Naive thymus-derived CD4-positive, alpha-beta T cell (primary cell): ENCODE results near the gene RGS9. TPM values are rescaled to one million over a fixed set of nuclear protein-coding genes. Genes with fewer than 3 reads are reported as not detected.

Experiments used
- ATAC-seq: fragments of 150-1000 bp; cut with Tn5 transposase; 2 replicates; pipeline ENCODE4 v1.10.0; 2021; ENCODE audit warnings: mild to moderate bottlenecking, moderate library complexity
- CTCF ChIA-PET: fragments of 350-600 bp; sonication (Branson Sonifier 250); formaldehyde crosslinking; loops from one replicate; lab custom pipeline; 2021; ENCODE audit warnings: antibody characterized with exemption; lab: Charles Lee
- POLR2A ChIA-PET: fragments of 350-600 bp; sonication (Branson Sonifier 250); formaldehyde crosslinking; loops from one replicate; lab custom pipeline; 2021; ENCODE audit warnings: antibody characterized with exemption, inconsistent platforms; lab: Charles Lee
- DNase-seq, 9 donors: peaks; one replicate each; pipeline versions ENCODE4 v3.0.0 to v3.0.0-alpha.2; 2020 to 2022; ENCODE audit warnings: mixed read lengths in 1 of 9
- H3K27ac ChIP-seq: one replicate; pipeline ENCODE4 v1.7.0; 2013; ENCODE audit warnings: mild to moderate bottlenecking, low read depth, low read length, moderate library complexity
- H3K27me3 ChIP-seq, 2 donors: one replicate each; pipeline ENCODE4 v1.7.0; 2013; ENCODE audit warnings: low read length in 2 of 2, mild to moderate bottlenecking in 2 of 2, moderate library complexity in 2 of 2; ENCODE audit not compliant: control insufficient read depth in 2 of 2, insufficient read depth in 2 of 2
- H3K36me3 ChIP-seq, 3 experiments: 1 replicate in 2 of 3; 2 replicates in 1 of 3; pipeline ENCODE4 v1.7.0; 2013; ENCODE audit warnings: low read length in 3 of 3, mild to moderate bottlenecking in 3 of 3, moderate library complexity in 1 of 3; ENCODE audit not compliant: insufficient read depth in 3 of 3, control insufficient read depth in 2 of 3
- H3K4me1 ChIP-seq, 2 donors: one replicate each; pipeline ENCODE4 v1.7.0; 2013; ENCODE audit warnings: low read length in 2 of 2, mild to moderate bottlenecking in 2 of 2, moderate library complexity in 1 of 2; ENCODE audit not compliant: control insufficient read depth in 2 of 2, insufficient read depth in 2 of 2
- H3K4me3 ChIP-seq: 2 replicates; pipeline ENCODE4 v1.7.0; 2013; ENCODE audit warnings: mild to moderate bottlenecking, low read length
- H3K9me3 ChIP-seq, 3 experiments: 1 replicate in 2 of 3; 2 replicates in 1 of 3; pipeline ENCODE4 v1.7.0; 2013; ENCODE audit warnings: low read length in 3 of 3; ENCODE audit not compliant: control insufficient read depth in 2 of 3
- H3K27ac Mint-ChIP-seq, 9 donors: one replicate each; pipeline ENCODE4 v1.8.0; 2020 to 2022; ENCODE audit warnings: mixed read lengths in 9 of 9, mild to moderate bottlenecking in 8 of 9, moderate library complexity in 5 of 9, inconsistent platforms in 2 of 9
- H3K27me3 Mint-ChIP-seq, 5 donors: one replicate each; pipeline ENCODE4 v1.8.0; 2021 to 2022; ENCODE audit warnings: mixed read lengths in 5 of 5, mild to moderate bottlenecking in 1 of 5
- H3K36me3 Mint-ChIP-seq, 5 donors: one replicate each; pipeline ENCODE4 v1.8.0; 2020 to 2022; ENCODE audit warnings: mixed read lengths in 5 of 5, mild to moderate bottlenecking in 3 of 5, inconsistent platforms in 1 of 5
- H3K4me1 Mint-ChIP-seq, 7 donors: one replicate each; pipeline ENCODE4 v1.8.0; 2020 to 2022; ENCODE audit warnings: mixed read lengths in 7 of 7, mild to moderate bottlenecking in 3 of 7, inconsistent platforms in 1 of 7
- H3K4me3 Mint-ChIP-seq, 10 donors: one replicate each; pipeline ENCODE4 v1.8.0; 2020 to 2022; ENCODE audit warnings: mild to moderate bottlenecking in 10 of 10, mixed read lengths in 10 of 10, moderate library complexity in 6 of 10, inconsistent platforms in 2 of 10
- H3K9me3 Mint-ChIP-seq, 11 donors: one replicate each; pipeline ENCODE4 v1.8.0; 2020 to 2022; ENCODE audit warnings: mixed read lengths in 11 of 11, mild to moderate bottlenecking in 4 of 11, inconsistent platforms in 1 of 11, moderate library complexity in 1 of 11
- intact Hi-C, 2 donors: fragments of 100-400 bp; cut with micrococcal nuclease; formaldehyde crosslinking; loops; one replicate each; pipeline ENCODE4 v1.15.1; 2023
- polyA plus RNA-seq, 2 donors: library from polyadenylated mRNA; unstranded; fragments of 300-500 nt; fragmentation: Illumina TruSeq; gene quantifications; one replicate each; pipeline ENCODE4 v1.2.3, GENCODE V29; 2021
- total RNA-seq, 6 experiments: library from RNA in 5 of 6; stranded (reverse) in 5 of 6; gene quantifications; 1 replicate in 5 of 6; 2 replicates in 1 of 6; pipeline ENCODE4 v1.2.3 and lab custom pipeline; 2021 to 2026

The RGS9 gene
- total and polyA plus RNA-seq, 7 experiments from 2014 or later = 0.32 to 3.9 (median 0.81) TPM; not detected in 2

GRCh38 chr17:65236321-65236720, 99.2 kb downstream of the RGS9 start:
- Mint-ChIP-seq H3K4me1 (peaks cover 0 to 12% (median 0%) of the 10 kb centered on the region in 7 donors), H3K36me3 (no peaks in the 10 kb centered on the region), H3K9me3 (peaks cover 0 to 7% (median 0%) of the 10 kb centered on the region in 11 donors), H3K27ac (no peak overlapping the region), H3K27me3 (peaks cover 0 to 36% (median 5%) of the 10 kb centered on the region in 5 donors), H3K4me3 (no peak overlapping the region)
- intact Hi-C loops = loop anchor here in 1 of 2 donors (10.0 kb wide), 1 partner anchor 758 kb away; no protein-coding TSS in a partner anchor
- ATAC-seq = no peak
- POLR2A ChIA-PET = no interaction called here
- H3K36me3 ChIP-seq = no peaks in the 10 kb centered on the region
- no peaks in the 10 kb centered on the region for H3K9me3 ChIP-seq
- H3K4me1 ChIP-seq = no peaks in the 10 kb centered on the region
- H3K27me3 ChIP-seq = no peaks in the 10 kb centered on the region
- no peak overlapping the region for H3K4me3 ChIP-seq
- DNase-seq = no peak
- no peak overlapping the region for H3K27ac ChIP-seq
- CTCF ChIA-PET = no interaction called here

GRCh38 chr17:65243838-65244625, 106.9 kb downstream of the RGS9 start:
- no peaks in the 10 kb centered on the region for H3K36me3 ChIP-seq
- ATAC-seq = no peak

GRCh38 chr17:65246252-65246651, 109.1 kb downstream of the RGS9 start:
- Mint-ChIP-seq H3K4me1 (peaks cover 0 to 13% (median 3%) of the 10 kb centered on the region in 7 donors), H3K9me3 (peaks cover 0 to 5% (median 0%) of the 10 kb centered on the region in 11 donors), H3K27me3 (peaks cover 11 to 30% (median 18%) of the 10 kb centered on the region in 5 donors), H3K36me3 (no peaks in the 10 kb centered on the region), H3K4me3 (no peak overlapping the region), H3K27ac (no peak overlapping the region)
- Histone ChIP-seq H3K9me3 (no peaks in the 10 kb centered on the region), H3K4me1 (no peaks in the 10 kb centered on the region), H3K27me3 (no peaks in the 10 kb centered on the region), H3K4me3 (no peak overlapping the region), H3K27ac (no peak overlapping the region), H3K36me3 (no peaks in the 10 kb centered on the region)
- ATAC-seq = no peak
- no peak for DNase-seq
- ChIA-PET CTCF (no interaction called here), POLR2A (no interaction called here)
- intact Hi-C loops = no loop called here

More at GRCh38 chr17:65243838-65244625, 106.9 kb downstream of the RGS9 start:
- H3K4me1 ChIP-seq = no peaks in the 10 kb centered on the region
- Mint-ChIP-seq H3K36me3 (no peaks in the 10 kb centered on the region), H3K4me1 (peaks cover 0 to 13% (median 3%) of the 10 kb centered on the region in 7 donors), H3K27ac (no peak overlapping the region), H3K4me3 (no peak overlapping the region), H3K9me3 (peaks cover 0 to 3% (median 0%) of the 10 kb centered on the region in 11 donors), H3K27me3 (peaks cover 0 to 19% (median 9%) of the 10 kb centered on the region in 5 donors)
- H3K4me3 ChIP-seq = no peak overlapping the region
- DNase-seq = no peak
- ChIA-PET CTCF (interaction anchor here (0.6 kb wide), 1 partner anchor 551 kb away, joined by 3 read pairs; no protein-coding TSS in a partner anchor), POLR2A (no interaction called here)
- intact Hi-C loops = no loop called here
- H3K27ac ChIP-seq = no peak overlapping the region
- no peaks in the 10 kb centered on the region for H3K9me3 ChIP-seq
- no peaks in the 10 kb centered on the region for H3K27me3 ChIP-seq

GRCh38 chr17:65249774-65250173, 112.6 kb downstream of the RGS9 start:
- ChIA-PET POLR2A (no interaction called here), CTCF (no interaction called here)
- Histone ChIP-seq H3K36me3 (no peaks in the 10 kb centered on the region), H3K9me3 (peaks cover 0 to 4% (median 0%) of the 10 kb centered on the region in 3 experiments), H3K4me3 (no peak overlapping the region), H3K27me3 (no peaks in the 10 kb centered on the region), H3K27ac (no peak overlapping the region), H3K4me1 (no peaks in the 10 kb centered on the region)
- no peak overlapping the region for H3K4me3 Mint-ChIP-seq
- H3K36me3 Mint-ChIP-seq = peaks cover 0 to 7% (median 0%) of the 10 kb centered on the region in 5 donors
- DNase-seq (no peak), ATAC-seq (no peak)
- H3K4me1 Mint-ChIP-seq = peaks cover 0 to 4% (median 0%) of the 10 kb centered on the region in 7 donors
- H3K9me3 Mint-ChIP-seq = peaks cover 0 to 11% (median 3%) of the 10 kb centered on the region in 11 donors
- intact Hi-C loops = no loop called here
- peaks cover 23 to 48% (median 27%) of the 10 kb centered on the region in 5 donors for H3K27me3 Mint-ChIP-seq
- no peak overlapping the region for H3K27ac Mint-ChIP-seq

GRCh38 chr17:65254166-65254565, 117.0 kb downstream of the RGS9 start:
- no peak overlapping the region for H3K4me3 ChIP-seq
- POLR2A ChIA-PET = no interaction called here
- H3K27ac ChIP-seq = no peak overlapping the region
- H3K36me3 Mint-ChIP-seq = peaks cover 0 to 8% (median 7%) of the 10 kb centered on the region in 5 donors
- intact Hi-C loops = no loop called here
- no peak for DNase-seq
- H3K4me1 Mint-ChIP-seq = no peaks in the 10 kb centered on the region
- H3K27ac Mint-ChIP-seq = no peak overlapping the region
- peaks cover 16 to 46% (median 29%) of the 10 kb centered on the region in 5 donors for H3K27me3 Mint-ChIP-seq
- no peaks in the 10 kb centered on the region for H3K36me3 ChIP-seq
- ATAC-seq = no peak
- H3K27me3 ChIP-seq = no peaks in the 10 kb centered on the region
- H3K9me3 Mint-ChIP-seq = peaks cover 0 to 27% (median 10%) of the 10 kb centered on the region in 11 donors
- CTCF ChIA-PET = no interaction called here
- H3K4me3 Mint-ChIP-seq = no peak overlapping the region
- peaks cover 0 to 10% (median 0%) of the 10 kb centered on the region in 3 experiments for H3K9me3 ChIP-seq
- no peaks in the 10 kb centered on the region for H3K4me1 ChIP-seq

GRCh38 chr17:65259281-65259680, 122.1 kb downstream of the RGS9 start:
- ChIA-PET CTCF (no interaction called here), POLR2A (no interaction called here)
- H3K4me3 ChIP-seq = no peak overlapping the region
- H3K36me3 Mint-ChIP-seq = peaks cover 0 to 8% (median 3%) of the 10 kb centered on the region in 5 donors
- no peak overlapping the region for H3K27ac ChIP-seq
- H3K27me3 ChIP-seq = no peaks in the 10 kb centered on the region
- H3K36me3 ChIP-seq = no peaks in the 10 kb centered on the region
- H3K9me3 Mint-ChIP-seq = peaks cover 0 to 21% (median 10%) of the 10 kb centered on the region in 11 donors
- peaks cover under 1 to 23% (median 6%) of the 10 kb centered on the region in 5 donors for H3K27me3 Mint-ChIP-seq
- peaks cover 0 to 7% (median 0%) of the 10 kb centered on the region in 3 experiments for H3K9me3 ChIP-seq
- no peak overlapping the region for H3K27ac Mint-ChIP-seq
- intact Hi-C loops = no loop called here
- DNase-seq = no peak
- H3K4me1 ChIP-seq = peaks cover 6 to 11% of the 10 kb centered on the region in 2 donors
- ATAC-seq = no peak
- H3K4me1 Mint-ChIP-seq = peaks cover 0 to 24% (median 7%) of the 10 kb centered on the region in 7 donors
- H3K4me3 Mint-ChIP-seq = no peak overlapping the region
